A549 (cell line): ENCODE measurements around the gene ZCCHC17. TPM values are rescaled to one million over a fixed set of nuclear protein-coding genes. Genes with fewer than 3 reads are reported as not detected.

Experiments
- ATAC-seq, 2 experiments: fragments of 200-7000 bp in 1 of 2; fragments of >200 bp in 1 of 2; cut with Nextera tagmentation in 1 of 2; cut with Tn5 transposase in 1 of 2; 3 replicates each; pipeline versions ENCODE4 v1.8.0 to v1.9.1; 2018 to 2020; ENCODE audit warnings: mild to moderate bottlenecking in 1 of 2, moderate library complexity in 1 of 2
- CTCF ChIA-PET: fragments of 300-600 bp; sonication (Branson Sonifier 250); formaldehyde crosslinking; extraction: SDS; loops from one replicate; lab custom pipeline; 2021; ENCODE audit warnings: antibody characterized with exemption, inconsistent platforms; lab: Yijun Ruan, JAX
- POLR2A ChIA-PET: fragments of 350-600 bp; formaldehyde crosslinking; extraction: SDS; loops from one replicate; lab custom pipeline; 2021; ENCODE audit warnings: antibody characterized with exemption, inconsistent platforms; lab: Yijun Ruan, JAX
- DNase-seq, 2 experiments: peaks; one replicate each; pipeline versions ENCODE4 v3.0.0 to v3.0.0-alpha.2; 2011 to 2016; ENCODE audit warnings: low read depth in 1 of 2, low spot score in 1 of 2
- FAIRE-seq: peaks from 2 replicates; lab custom pipeline; 2011; peaks lifted over from hg19 to GRCh38; lab: Jason Lieb, UNC
- H3K27ac ChIP-seq, 2 experiments: fragments of >200 bp; sonication (Bioruptor Twin); formaldehyde crosslinking; 3 replicates each; pipeline ENCODE4 v1.5.1; 2016 to 2017
- H3K4me1 ChIP-seq: fragments of >200 bp; sonication (Bioruptor Twin); formaldehyde crosslinking; 3 replicates; pipeline ENCODE4 v1.6.1; 2016
- H3K4me2 ChIP-seq: fragments of >200 bp; sonication (Bioruptor Twin); formaldehyde crosslinking; 3 replicates; pipeline ENCODE4 v1.6.1; 2016
- H3K4me3 ChIP-seq: fragments of >200 bp; sonication (Bioruptor Twin); formaldehyde crosslinking; 3 replicates; pipeline ENCODE4 v1.5.1; 2016
- H3K9me3 ChIP-seq: fragments of >200 bp; sonication (Bioruptor Twin); formaldehyde crosslinking; 3 replicates; pipeline ENCODE4 v1.6.1; 2016
- CBX8 ChIP-seq: fragments of 200-600 bp; sonication (generic); IDR thresholded peaks from 2 replicates; pipeline ENCODE4 v1.6.1; 2016
- CHD2 ChIP-seq: fragments of 150-350 bp; IDR thresholded peaks from 2 replicates; pipeline ENCODE4 v1.6.1; 2014; ENCODE audit warnings: low read length; ENCODE audit not compliant: partially characterized antibody
- EHF ChIP-seq: fragments of 250-450 bp; sonication (Bioruptor Pico); IDR thresholded peaks from 2 replicates; pipeline ENCODE4 v1.5.0; 2020; ENCODE audit warnings: mild to moderate bottlenecking
- ESRRA ChIP-seq: fragments of 150-350 bp; IDR thresholded peaks from 2 replicates; pipeline ENCODE4 v1.6.1; 2014; ENCODE audit warnings: mild to moderate bottlenecking, low read length, borderline replicate concordance
- HOXA7 ChIP-seq: fragments of 250-450 bp; sonication (Bioruptor Pico); IDR thresholded peaks from 2 replicates; pipeline ENCODE4 v1.5.0; 2020; ENCODE audit warnings: mild to moderate bottlenecking, moderate library complexity
- MAFK ChIP-seq: fragments of 450-650 bp; IDR thresholded peaks from 2 replicates; pipeline ENCODE4 v1.6.1; 2014; ENCODE audit not compliant: partially characterized antibody
- MAZ ChIP-seq: fragments of 150-350 bp; IDR thresholded peaks from 2 replicates; pipeline ENCODE4 v1.6.1; 2014; ENCODE audit warnings: antibody characterized with exemption, low read depth, low read length, borderline replicate concordance
- NR3C1 ChIP-seq: fragments of >200 bp; sonication (Bioruptor Twin); formaldehyde crosslinking; IDR thresholded peaks from 3 replicates; pipeline ENCODE4 v1.6.1; 2017
- PHF8 ChIP-seq: fragments of 200-600 bp; sonication (generic); IDR thresholded peaks from 2 replicates; pipeline ENCODE4 v1.6.1; 2016; ENCODE audit warnings: low read depth, mild to moderate bottlenecking, antibody characterized with exemption, moderate library complexity, borderline replicate concordance
- RAD21 ChIP-seq, 2 experiments: fragments of >200 bp in 1 of 2; sonication (Bioruptor Twin) in 1 of 2; formaldehyde crosslinking in 1 of 2; IDR thresholded peaks in 1 of 2; conservative IDR thresholded peaks in 1 of 2; 2 replicates in 1 of 2; 3 replicates in 1 of 2; pipeline ENCODE4 v1.6.1; 2012 to 2018; ENCODE audit warnings: inconsistent platforms in 1 of 2
- RARB ChIP-seq: fragments of 250-450 bp; sonication (Bioruptor Pico); IDR thresholded peaks from 2 replicates; pipeline ENCODE4 v1.8.0; 2021; ENCODE audit warnings: mild to moderate bottlenecking, moderate library complexity
- RFX5 ChIP-seq: fragments of 450-650 bp; IDR thresholded peaks from 2 replicates; pipeline ENCODE4 v1.7.1; 2014; ENCODE audit warnings: antibody characterized with exemption, mild to moderate bottlenecking, moderate library complexity
- SMC3 ChIP-seq: fragments of >200 bp; sonication (Bioruptor Twin); formaldehyde crosslinking; IDR thresholded peaks from 3 replicates; pipeline ENCODE4 v1.6.1; 2018; ENCODE audit warnings: inconsistent platforms
- TFCP2L1 ChIP-seq: fragments of 250-450 bp; sonication (Bioruptor Pico); IDR thresholded peaks from 2 replicates; pipeline ENCODE4 v1.5.0; 2021; ENCODE audit warnings: mild to moderate bottlenecking
- TP53 ChIP-seq: fragments of 250-450 bp; sonication (Bioruptor Pico); IDR thresholded peaks from 2 replicates; pipeline ENCODE4 v1.5.0; 2021; ENCODE audit warnings: mild to moderate bottlenecking, moderate library complexity
- USF2 ChIP-seq: fragments of 450-650 bp; IDR thresholded peaks from 2 replicates; pipeline ENCODE4 v1.6.1; 2014; ENCODE audit warnings: antibody characterized with exemption
- WGBS: methylation state at CpG from one replicate; pipeline ENCODE4 v1.1.6; 2017; ENCODE audit errors: missing lambda C conversion rate; 5-methylcytosine and 5-hydroxymethylcytosine counted together
- polyA plus RNA-seq, 4 experiments: library from polyadenylated mRNA; depleted of rRNA in 3 of 4; stranded (reverse); fragments of >200 nt; fragmentation: RNase III in 1 of 4; extraction: RNeasy Plus Mini Kit Qiagen cat#74134 plus additional on column Dnase treatment in 1 of 4; gene quantifications; 2 replicates in 3 of 4; 3 replicates in 1 of 4; pipeline ENCODE4 v1.2.3, GENCODE V29; 2011 to 2017
- TF ChIP-seq, protein P1 (sequence below): fragments of 250-450 bp; sonication (Bioruptor Pico); IDR thresholded peaks from 2 replicates; pipeline ENCODE4 v1.5.0; 2020; ENCODE audit warnings: low read depth, mild to moderate bottlenecking, moderate library complexity
- TF ChIP-seq, protein P2 (sequence below): IDR thresholded peaks from 2 replicates; pipeline ENCODE4 v1.6.1; 2012
- TF ChIP-seq, protein P3 (sequence below): fragments of 200-600 bp; sonication (generic); IDR thresholded peaks from 2 replicates; pipeline ENCODE4 v1.6.1; 2016; ENCODE audit warnings: antibody characterized with exemption, mild to moderate bottlenecking, moderate library complexity

The ZCCHC17 gene
- polyA plus RNA-seq, 2 of the 4 experiments (the other 2 are of a cell fraction): 28.0 to 34.5 TPM

DNA sequence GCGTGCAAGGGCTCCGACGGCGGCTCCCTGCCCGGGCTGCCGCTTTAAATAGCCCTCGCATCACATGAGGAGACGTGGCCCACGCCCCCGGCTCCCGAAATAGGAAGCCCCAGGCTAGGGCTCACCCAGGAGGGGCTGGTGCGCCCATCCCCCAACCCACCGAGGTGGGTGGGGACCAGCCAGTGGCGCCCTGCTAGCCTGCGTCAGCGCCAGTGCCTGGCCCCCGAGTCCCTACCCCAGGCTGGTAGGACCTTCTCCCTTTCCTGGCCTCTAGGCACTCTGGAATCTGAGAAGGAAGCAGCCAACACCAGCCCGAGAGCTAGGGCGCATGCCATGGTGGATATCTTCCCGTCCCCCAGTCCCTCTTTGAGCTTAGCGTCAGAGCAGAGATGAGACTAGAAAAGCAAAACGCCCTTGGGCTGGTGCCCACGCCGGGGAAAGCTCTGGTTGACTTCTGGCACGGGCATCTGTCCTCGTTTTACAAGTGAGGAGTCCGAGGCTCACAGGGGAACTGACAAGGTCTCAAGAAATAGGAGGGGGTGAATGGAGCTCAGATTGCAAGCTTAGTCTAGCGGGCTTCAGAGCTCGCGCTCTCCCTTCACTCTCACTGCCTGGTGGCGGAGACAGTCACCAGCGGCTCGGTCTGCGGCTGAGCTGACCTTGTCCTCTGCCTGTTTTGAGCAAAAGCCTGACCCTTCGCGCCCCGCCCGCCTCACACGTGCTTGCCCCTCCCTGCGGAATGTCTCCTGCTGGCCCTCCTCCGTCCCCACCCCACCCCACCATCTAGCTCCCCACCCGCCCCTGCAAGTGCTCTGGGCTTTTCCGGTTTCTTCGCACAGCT, 76.4 kb downstream of the ZCCHC17 start, which contains the start of gene FABP3:
TSS of gene FABP3 (minus strand) at position 21 of the 841 bp plus-strand sequence. CDS start 62 bp downstream, outside the sequence.
- no peak within 1 kb of the TSS for H3K4me2 ChIP-seq
- no peak within 1 kb of the TSS for H3K4me3 ChIP-seq
- H3K4me1 ChIP-seq: peaks cover 13% of the 10 kb centered on the region
- no peak within 1 kb of the TSS for H3K27ac ChIP-seq
- no peaks in the 10 kb centered on the region for H3K9me3 ChIP-seq
- WGBS: 93% methylated on average over 19 of the region's 44 CpGs
- TF ChIP-seq PHF8 (no peak), TFCP2L1 (no peak), RFX5 (no peak), NR3C1 (no peak), EHF (CRISPR knock-in tag) (no peak), MAZ (no peak), SMC3 (no peak), RARB (CRISPR knock-in tag) (no peak), USF2 (no peak), HOXA7 (CRISPR knock-in tag) (no peak), MAFK (no peak), RAD21 (conservative IDR thresholded peaks at IDR 0.05 in 1 of 2, IDR thresholded peaks at IDR 0.05 in 1 of 2) (no peak), TP53 (CRISPR knock-in tag) (no peak), CBX8 (no peak), CHD2 (no peak), ESRRA (no peak)
- TF ChIP-seq, protein P1, sequence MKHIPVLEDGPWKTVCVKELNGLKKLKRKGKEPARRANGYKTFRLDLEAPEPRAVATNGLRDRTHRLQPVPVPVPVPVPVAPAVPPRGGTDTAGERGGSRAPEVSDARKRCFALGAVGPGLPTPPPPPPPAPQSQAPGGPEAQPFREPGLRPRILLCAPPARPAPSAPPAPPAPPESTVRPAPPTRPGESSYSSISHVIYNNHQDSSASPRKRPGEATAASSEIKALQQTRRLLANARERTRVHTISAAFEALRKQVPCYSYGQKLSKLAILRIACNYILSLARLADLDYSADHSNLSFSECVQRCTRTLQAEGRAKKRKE (CRISPR knock-in tag): no peak
- TF ChIP-seq, protein P2, sequence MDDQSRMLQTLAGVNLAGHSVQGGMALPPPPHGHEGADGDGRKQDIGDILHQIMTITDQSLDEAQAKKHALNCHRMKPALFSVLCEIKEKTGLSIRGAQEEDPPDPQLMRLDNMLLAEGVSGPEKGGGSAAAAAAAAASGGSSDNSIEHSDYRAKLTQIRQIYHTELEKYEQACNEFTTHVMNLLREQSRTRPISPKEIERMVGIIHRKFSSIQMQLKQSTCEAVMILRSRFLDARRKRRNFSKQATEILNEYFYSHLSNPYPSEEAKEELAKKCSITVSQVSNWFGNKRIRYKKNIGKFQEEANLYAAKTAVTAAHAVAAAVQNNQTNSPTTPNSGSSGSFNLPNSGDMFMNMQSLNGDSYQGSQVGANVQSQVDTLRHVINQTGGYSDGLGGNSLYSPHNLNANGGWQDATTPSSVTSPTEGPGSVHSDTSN: no peak
- TF ChIP-seq, protein P3, sequence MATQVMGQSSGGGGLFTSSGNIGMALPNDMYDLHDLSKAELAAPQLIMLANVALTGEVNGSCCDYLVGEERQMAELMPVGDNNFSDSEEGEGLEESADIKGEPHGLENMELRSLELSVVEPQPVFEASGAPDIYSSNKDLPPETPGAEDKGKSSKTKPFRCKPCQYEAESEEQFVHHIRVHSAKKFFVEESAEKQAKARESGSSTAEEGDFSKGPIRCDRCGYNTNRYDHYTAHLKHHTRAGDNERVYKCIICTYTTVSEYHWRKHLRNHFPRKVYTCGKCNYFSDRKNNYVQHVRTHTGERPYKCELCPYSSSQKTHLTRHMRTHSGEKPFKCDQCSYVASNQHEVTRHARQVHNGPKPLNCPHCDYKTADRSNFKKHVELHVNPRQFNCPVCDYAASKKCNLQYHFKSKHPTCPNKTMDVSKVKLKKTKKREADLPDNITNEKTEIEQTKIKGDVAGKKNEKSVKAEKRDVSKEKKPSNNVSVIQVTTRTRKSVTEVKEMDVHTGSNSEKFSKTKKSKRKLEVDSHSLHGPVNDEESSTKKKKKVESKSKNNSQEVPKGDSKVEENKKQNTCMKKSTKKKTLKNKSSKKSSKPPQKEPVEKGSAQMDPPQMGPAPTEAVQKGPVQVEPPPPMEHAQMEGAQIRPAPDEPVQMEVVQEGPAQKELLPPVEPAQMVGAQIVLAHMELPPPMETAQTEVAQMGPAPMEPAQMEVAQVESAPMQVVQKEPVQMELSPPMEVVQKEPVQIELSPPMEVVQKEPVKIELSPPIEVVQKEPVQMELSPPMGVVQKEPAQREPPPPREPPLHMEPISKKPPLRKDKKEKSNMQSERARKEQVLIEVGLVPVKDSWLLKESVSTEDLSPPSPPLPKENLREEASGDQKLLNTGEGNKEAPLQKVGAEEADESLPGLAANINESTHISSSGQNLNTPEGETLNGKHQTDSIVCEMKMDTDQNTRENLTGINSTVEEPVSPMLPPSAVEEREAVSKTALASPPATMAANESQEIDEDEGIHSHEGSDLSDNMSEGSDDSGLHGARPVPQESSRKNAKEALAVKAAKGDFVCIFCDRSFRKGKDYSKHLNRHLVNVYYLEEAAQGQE: no peak
- TF ChIP-seq, all 56 proteins: peak for 0
- ChIA-PET CTCF (interaction anchor here (0.6 to 2.7 kb wide), 6 partner anchors 13 to 211 kb away, joined by 3 to 9 read pairs (median 4); no protein-coding TSS in a partner anchor), POLR2A (no interaction called here)
- DNase-seq (no peak), FAIRE-seq (no peak), ATAC-seq (no peak)
